ENCODE results near the gene OR56A5.

OR56A5 gene

DNA sequence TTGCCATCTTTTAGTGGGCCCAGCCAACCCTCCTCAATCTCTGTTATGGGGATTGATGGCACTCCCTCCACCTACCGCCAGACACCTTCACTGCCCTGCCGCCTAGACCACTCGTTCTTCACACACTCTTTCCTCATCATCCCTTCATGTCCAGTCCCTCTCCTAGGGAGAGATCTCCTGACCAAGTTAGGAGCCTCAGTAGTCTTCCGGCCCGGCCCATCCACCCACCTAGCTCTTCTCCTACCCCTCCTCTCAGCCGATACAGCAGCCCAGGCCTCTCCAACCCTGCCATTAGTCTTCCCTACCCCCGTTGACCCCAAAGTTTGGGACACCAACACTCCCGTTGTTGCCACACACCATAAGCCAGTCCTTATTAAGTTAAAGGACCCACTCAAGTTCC, 37.2 kb downstream of the OR56A5 start:
- DNase-seq: no peak

DNA sequence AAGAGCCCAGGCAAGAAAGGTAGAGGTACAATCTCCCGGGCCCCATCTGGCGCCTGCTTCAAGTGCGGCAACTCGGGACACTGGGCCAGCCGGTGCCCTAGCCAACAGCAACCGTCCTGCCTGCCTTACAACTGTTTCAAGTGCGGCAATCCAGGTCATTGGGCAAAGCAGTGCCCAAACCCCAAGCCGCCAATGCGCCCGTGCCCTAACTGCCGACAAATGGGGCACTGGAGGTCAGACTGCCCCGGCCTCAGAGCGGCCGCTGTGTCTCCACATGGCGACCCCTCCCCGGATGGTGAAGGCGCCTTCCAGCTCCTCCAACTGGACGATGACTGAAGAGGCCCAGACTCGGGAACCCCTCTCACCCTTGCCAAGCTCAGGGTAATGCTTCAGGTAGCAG, 37.7 kb downstream of the OR56A5 start:
- DNase-seq: no peak

DNA sequence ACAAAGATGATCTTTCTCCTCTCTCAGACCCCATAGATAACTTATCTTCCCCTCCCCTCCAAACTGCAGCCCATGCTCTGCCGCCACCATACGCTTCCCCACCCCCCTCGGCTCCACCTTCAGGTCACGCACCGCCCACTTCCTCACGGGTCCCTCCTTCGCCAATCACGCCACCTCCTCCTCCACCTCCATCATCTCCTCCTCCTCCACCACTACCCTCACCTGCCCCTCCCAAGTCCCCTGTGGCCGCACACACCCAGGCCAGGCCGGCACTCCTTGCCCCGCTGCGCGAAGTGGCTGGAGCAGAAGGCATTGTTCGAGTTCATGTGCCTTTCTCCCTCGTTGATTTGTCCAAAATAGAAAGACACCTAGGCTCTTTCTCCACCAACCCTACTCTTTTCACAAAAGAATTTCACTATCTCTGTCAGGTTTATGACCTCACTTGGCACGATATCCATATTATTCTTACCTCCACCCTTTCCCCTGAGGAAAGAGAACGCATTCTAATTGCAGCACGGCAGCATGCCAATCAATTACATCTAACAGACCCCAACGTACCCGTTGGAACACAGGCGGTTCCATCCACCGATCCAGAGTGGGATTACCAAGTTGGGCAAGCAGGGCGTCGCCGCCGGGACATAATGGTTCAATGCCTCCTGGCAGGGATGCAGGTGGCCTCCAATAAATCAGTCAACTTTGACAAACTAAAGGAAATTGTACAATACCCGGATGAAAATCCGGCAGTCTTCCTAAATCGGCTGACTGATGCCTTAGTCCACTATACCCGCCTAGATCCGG, 38.5 kb downstream of the OR56A5 start:
- no peak for DNase-seq

DNA sequence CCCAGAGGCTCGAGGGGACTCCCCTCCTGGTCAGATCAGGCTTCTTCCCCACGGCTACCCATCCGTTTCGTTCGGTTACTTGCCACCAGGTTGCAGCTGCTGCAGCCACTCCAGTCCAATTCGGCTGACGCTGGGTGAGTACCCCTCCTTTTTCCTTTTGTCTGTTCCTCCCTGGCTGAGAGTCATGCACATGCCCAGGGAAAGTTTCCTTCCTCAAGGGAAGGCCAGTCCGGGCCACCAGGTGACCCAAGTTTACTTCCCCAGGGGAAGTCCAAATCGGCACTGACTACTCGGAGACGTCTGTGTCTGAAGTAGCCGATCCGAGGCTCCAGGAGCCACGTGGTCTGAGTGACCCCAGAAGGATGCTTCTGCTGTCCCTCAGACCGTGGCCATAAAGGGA, 39.5 kb downstream of the OR56A5 start:
- DNase-seq: no peak

DNA sequence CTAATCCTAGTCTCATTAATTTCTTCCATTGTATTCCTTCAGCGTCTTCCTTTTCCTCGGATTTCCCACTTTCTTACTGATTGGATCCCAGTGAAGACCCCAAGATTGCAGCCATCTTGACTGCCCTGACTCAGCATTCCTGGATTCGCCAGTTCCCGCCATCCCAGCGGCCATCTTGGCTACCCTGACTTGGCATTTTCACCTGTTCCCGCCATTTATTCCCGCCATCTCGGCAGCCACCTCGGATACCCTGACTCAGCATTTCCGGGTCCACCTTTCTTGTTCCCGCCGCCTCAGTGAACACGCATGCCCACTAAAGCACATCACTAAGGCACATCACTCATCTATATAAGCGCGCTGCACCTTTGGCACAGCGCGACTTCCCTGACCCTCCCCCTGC, 40.0 kb downstream of the OR56A5 start:
- DNase-seq: no peak

DNA sequence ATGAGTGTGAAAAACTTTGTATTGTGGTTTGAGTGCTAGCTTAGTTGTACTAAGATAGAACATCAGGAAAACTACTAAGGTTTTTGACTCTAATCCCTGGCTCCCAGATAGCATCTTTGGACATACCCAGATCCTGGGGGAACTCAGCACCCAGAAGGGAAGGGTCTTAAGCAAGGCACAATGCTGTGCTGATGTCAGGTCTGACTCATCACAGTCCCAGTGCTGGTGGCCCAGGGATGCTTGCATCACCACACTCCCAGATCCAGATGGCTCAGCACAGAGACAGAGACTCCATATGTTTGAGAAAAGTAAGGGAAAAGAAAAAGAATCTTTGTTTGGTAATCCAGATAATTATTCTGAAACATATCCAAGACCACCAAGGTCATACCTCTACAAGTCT, 44.5 kb downstream of the OR56A5 start:
- DNase-seq: no peak

DNA sequence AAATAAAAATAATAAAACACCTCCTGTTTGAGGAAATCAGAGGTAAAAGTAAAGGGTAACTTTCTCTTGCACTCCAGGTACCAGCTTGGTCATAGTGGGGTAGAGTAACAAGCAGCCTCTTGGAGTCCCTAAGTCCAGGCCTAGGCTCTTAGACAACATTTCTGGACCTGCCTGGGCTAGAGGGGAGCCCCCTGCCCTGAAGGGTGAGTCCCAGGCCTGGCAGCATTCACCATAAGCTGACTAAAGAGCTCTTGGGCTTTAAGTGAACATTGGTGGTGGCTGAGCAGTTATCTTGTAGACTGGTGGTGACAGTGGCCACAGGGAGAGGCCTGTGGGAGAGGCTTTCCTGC, 44.9 kb downstream of the OR56A5 start:
- DNase-seq: no peak

DNA sequence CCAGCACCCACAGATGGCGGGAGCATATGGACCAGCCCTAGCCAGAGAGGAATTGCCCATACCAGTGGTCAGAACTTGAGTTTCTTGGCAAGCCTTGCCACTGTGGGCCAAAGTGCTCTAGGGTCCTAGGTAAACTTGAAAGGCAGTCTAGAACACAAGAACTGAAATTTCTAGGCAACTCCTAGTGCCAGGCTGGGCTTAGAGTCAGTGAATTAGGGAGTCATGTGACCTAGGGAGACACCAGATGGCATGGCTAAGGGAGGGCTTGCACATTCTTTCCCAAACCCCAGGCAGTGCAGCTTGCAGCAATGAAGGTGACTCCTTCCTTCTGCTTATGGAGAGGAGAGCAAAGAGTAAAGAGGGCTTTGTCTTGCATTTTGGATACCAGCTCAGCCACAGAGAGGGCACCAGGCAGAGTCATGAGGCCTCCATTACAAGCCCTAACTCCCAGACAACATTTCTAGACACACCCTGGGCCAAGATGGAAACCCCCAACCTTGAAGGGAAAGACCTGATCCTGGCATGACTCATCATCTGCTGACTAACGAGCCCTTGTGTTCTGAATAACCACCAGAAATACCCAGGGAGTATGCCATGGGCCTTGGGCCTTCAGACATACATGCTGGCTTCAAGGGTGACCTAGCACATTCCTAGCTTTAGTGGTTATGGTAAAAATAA, 45.4 kb downstream of the OR56A5 start:
- DNase-seq: no peak
